Measurements from ENCODE around the gene CDK5RAP1. TPM values are rescaled to one million over a fixed set of nuclear protein-coding genes. Genes with fewer than 3 reads are reported as not detected.

CDK5RAP1 gene
- total and polyA plus RNA-seq, 2 of the 8 experiments (the other 6 are each of a cell fraction or from before 2014, with no cell fraction given), result 37.8 to 46.6 TPM

- no peak for TF ChIP-seq NRF1 (IDR thresholded peaks at IDR 0.05; ENCODE audit: low read depth, low read length)
- no peak for TF ChIP-seq SAP30 (IDR thresholded peaks at IDR 0.05; ENCODE audit: insufficient read depth, insufficient replicate concordance, low read length)
- TF ChIP-seq NANOG (IDR thresholded peaks at IDR 0.05; ENCODE audit: insufficient read depth, low read depth, low read length, poor library complexity, severe bottlenecking), result no peak
Observed at GRCh38 chr20:33349493-33349892, 51.8 kb downstream of the CDK5RAP1 start (continued).

All from H1 (cell line).